Mesenchymal stem cell (in vitro differentiated cells and primary cell): ENCODE measurements around the gene PLA2G2F.
A peak's percentile ranks its signal among the peaks of the same experiment; 100 is the strongest.

Experiments used
- DNase-seq: peaks from one replicate; pipeline ENCODE4 v3.0.0-alpha.2; 2013
- H2AFZ ChIP-seq: one replicate; pipeline ENCODE4 v1.6.1; 2013; ENCODE audit warnings: low read depth, mild to moderate bottlenecking, control low read depth, inconsistent platforms, low read length, moderate library complexity
- H2AK5ac ChIP-seq: 2 replicates; pipeline ENCODE4 v1.6.1; 2013; ENCODE audit warnings: low read length, moderate library complexity, mild to moderate bottlenecking, inconsistent platforms; ENCODE audit not compliant: severe bottlenecking
- H2BK120ac ChIP-seq: one replicate; pipeline ENCODE4 v1.6.1; 2013; ENCODE audit warnings: low read depth, mild to moderate bottlenecking, inconsistent platforms, low read length, moderate library complexity
- H2BK12ac ChIP-seq, 2 experiments: one replicate each; pipeline ENCODE4 v1.6.1; 2013; ENCODE audit warnings: inconsistent platforms in 2 of 2, low read length in 2 of 2, mild to moderate bottlenecking in 2 of 2, moderate library complexity in 2 of 2, control low read depth in 1 of 2
- H2BK15ac ChIP-seq: one replicate; pipeline ENCODE4 v1.6.1; 2013; ENCODE audit warnings: mild to moderate bottlenecking, low read depth, inconsistent platforms; ENCODE audit not compliant: poor library complexity, severe bottlenecking
- H2BK5ac ChIP-seq: 2 replicates; pipeline ENCODE4 v1.6.1; 2013; ENCODE audit warnings: low read depth, mild to moderate bottlenecking, low read length, control low read depth, inconsistent platforms; ENCODE audit not compliant: poor library complexity, severe bottlenecking
- H3K14ac ChIP-seq, 2 experiments: one replicate each; pipeline ENCODE4 v1.6.1; 2013; ENCODE audit warnings: inconsistent platforms in 2 of 2, low read length in 2 of 2, control low read depth in 1 of 2, mild to moderate bottlenecking in 1 of 2, moderate library complexity in 1 of 2
- H3K18ac ChIP-seq, 2 experiments: one replicate each; pipeline ENCODE4 v1.6.1; 2013; ENCODE audit warnings: inconsistent platforms in 2 of 2, low read length in 2 of 2, control low read depth in 1 of 2, low read depth in 1 of 2, mild to moderate bottlenecking in 1 of 2
- H3K23ac ChIP-seq, 2 experiments: one replicate each; pipeline ENCODE4 v1.6.1; 2013; ENCODE audit warnings: inconsistent platforms in 2 of 2, low read length in 2 of 2, mild to moderate bottlenecking in 2 of 2, moderate library complexity in 2 of 2, control low read depth in 1 of 2
- H3K27ac ChIP-seq: 2 replicates; pipeline ENCODE4 v1.5.1; 2013; ENCODE audit warnings: mild to moderate bottlenecking, moderate library complexity, low read length, control low read depth, inconsistent platforms; ENCODE audit not compliant: poor library complexity, severe bottlenecking
- H3K27me3 ChIP-seq, 2 experiments: 2 replicates each; pipeline versions ENCODE4 v1.6.1 to v1.7.0; 2013; ENCODE audit warnings: low read length in 2 of 2, mild to moderate bottlenecking in 2 of 2, moderate library complexity in 2 of 2, control low read depth in 1 of 2, inconsistent platforms in 1 of 2; ENCODE audit not compliant: control insufficient read depth in 1 of 2, insufficient read depth in 1 of 2
- H3K36me3 ChIP-seq, 2 experiments: 2 replicates each; pipeline versions ENCODE4 v1.6.1 to v1.7.0; 2013; ENCODE audit warnings: low read length in 2 of 2, control low read depth in 1 of 2, inconsistent platforms in 1 of 2, low read depth in 1 of 2, mild to moderate bottlenecking in 1 of 2; ENCODE audit not compliant: insufficient read depth in 2 of 2, control insufficient read depth in 1 of 2
- H3K4ac ChIP-seq, 2 experiments: one replicate each; pipeline ENCODE4 v1.6.1; 2013; ENCODE audit warnings: inconsistent platforms in 2 of 2, low read length in 2 of 2, mild to moderate bottlenecking in 2 of 2, moderate library complexity in 2 of 2, control low read depth in 1 of 2, low read depth in 1 of 2
- H3K4me1 ChIP-seq: 2 replicates; pipeline ENCODE4 v1.6.1; 2013; ENCODE audit warnings: low read depth, low read length, control low read depth; ENCODE audit not compliant: control insufficient read depth, insufficient read depth
- H3K4me2 ChIP-seq: 2 replicates; pipeline ENCODE4 v1.6.1; 2013; ENCODE audit warnings: low read length, mild to moderate bottlenecking, inconsistent platforms; ENCODE audit not compliant: poor library complexity, severe bottlenecking
- H3K4me3 ChIP-seq, 2 experiments: 2 replicates each; pipeline versions ENCODE4 v1.5.1 to v1.7.0; 2013; ENCODE audit warnings: low read length in 2 of 2, mild to moderate bottlenecking in 2 of 2, control low read depth in 1 of 2, low read depth in 1 of 2; ENCODE audit not compliant: insufficient read depth in 1 of 2
- H3K79me1 ChIP-seq: replicated peaks from 2 replicates; pipeline ENCODE4 v1.6.1; 2013; ENCODE audit warnings: mild to moderate bottlenecking, control low read depth, low read length, inconsistent platforms; ENCODE audit not compliant: poor library complexity, severe bottlenecking
- H3K9ac ChIP-seq: 2 replicates; pipeline ENCODE4 v1.7.0; 2013; ENCODE audit warnings: mild to moderate bottlenecking, low read length, moderate library complexity
- H3K9me3 ChIP-seq: 2 replicates; pipeline ENCODE4 v1.7.0; 2013; ENCODE audit warnings: mild to moderate bottlenecking, low read length; ENCODE audit not compliant: control insufficient read depth
- H4K8ac ChIP-seq: one replicate; pipeline ENCODE4 v1.6.1; 2013; ENCODE audit warnings: inconsistent platforms, mild to moderate bottlenecking, low read length, moderate library complexity
- H4K91ac ChIP-seq: one replicate; pipeline ENCODE4 v1.6.1; 2013; ENCODE audit warnings: mild to moderate bottlenecking, low read length, inconsistent platforms
- WGBS: methylation state at CpG from one replicate; pipeline ENCODE4 v1.1.7; 2013; ENCODE audit warnings: mixed read lengths; 5-methylcytosine and 5-hydroxymethylcytosine counted together

PLA2G2F gene

DNA sequence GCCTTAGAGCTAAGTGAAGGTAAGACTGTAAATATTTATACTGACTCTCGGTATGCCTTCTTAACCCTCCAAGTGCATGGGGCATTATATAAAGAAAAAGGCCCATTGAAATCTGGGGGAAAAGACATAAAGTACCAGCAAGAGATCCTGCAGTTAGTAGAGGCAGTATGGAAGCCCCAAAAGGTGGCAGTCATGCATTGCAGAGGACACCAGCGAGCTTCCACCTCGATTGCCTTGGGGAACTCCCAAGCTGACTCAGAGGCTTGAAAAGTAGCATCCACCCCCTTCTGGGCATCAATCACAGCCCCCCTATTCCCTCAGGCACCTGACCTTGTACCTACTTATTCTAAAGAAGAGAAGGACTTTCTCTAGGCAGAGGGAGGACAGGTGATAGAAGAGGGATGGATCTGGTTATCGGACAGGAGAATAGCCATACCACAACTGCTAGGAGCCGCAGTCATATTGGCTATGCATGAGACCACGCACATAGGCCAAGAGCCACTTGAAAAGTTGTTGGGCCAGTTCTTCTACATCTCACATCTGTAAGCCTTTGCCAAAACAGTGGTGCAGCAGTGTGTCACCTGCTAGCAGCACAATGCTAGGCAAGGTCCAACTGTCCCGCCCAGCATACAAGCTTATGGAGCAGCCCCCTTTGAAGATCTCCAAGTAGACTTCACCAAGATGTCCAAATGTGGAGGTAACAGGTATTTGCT lies 19.4 kb downstream of the PLA2G2F start:
- 85% methylated on average over 6 of the region's 7 CpGs for WGBS
- Histone ChIP-seq H2BK12ac (no peak overlapping the region), H2BK15ac (no peak overlapping the region), H2AFZ (no peak overlapping the region), H4K8ac (no peak overlapping the region), H2AK5ac (no peak overlapping the region), H3K18ac (no peak overlapping the region), H3K27me3 (peaks cover 0 to 4% of the 10 kb centered on the region in 2 experiments), H3K79me1 (no peaks in the 10 kb centered on the region), H3K36me3 (no peaks in the 10 kb centered on the region), H3K9me3 (peaks cover 42% of the 10 kb centered on the region), H3K4ac (no peak overlapping the region), H3K9ac (no peak overlapping the region), H4K91ac (no peak overlapping the region), H3K4me1 (no peaks in the 10 kb centered on the region), H3K27ac (no peak overlapping the region), H3K4me3 (no peak overlapping the region), H3K23ac (no peak overlapping the region), H3K14ac (no peak overlapping the region), H3K4me2 (no peak overlapping the region), H2BK120ac (no peak overlapping the region), H2BK5ac (no peak overlapping the region)
- no peak for DNase-seq

DNA sequence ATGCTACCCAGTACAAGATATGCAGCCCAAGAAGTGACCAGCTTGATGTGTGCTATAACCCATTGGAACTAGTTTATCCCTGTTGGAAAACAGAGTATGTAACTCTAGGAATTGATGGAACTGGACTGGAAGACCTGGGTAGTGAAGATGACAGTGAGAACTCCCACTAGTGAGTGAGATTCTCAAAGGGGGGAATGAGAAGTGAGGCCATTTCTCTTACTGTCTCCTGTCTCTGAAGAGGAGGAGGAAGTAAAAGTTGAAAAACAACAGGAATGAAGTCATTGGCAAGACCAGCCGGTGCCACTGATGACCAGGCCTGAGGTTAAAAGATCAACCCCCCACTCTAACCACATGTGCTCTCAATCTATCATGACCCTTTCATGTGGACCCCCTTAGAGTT lies 20.9 kb downstream of the PLA2G2F start:
- Histone ChIP-seq H2BK120ac (no peak overlapping the region), H4K91ac (no peak overlapping the region), H3K27ac (no peak overlapping the region), H2BK5ac (no peak overlapping the region), H3K4me2 (no peak overlapping the region), H3K27me3 (peaks cover 2 to 15% of the 10 kb centered on the region in 2 experiments), H3K9me3 (peaks cover 42% of the 10 kb centered on the region), H4K8ac (no peak overlapping the region), H3K14ac (no peak overlapping the region), H3K79me1 (no peaks in the 10 kb centered on the region), H3K4ac (no peak overlapping the region), H2BK15ac (no peak overlapping the region), H3K4me1 (no peaks in the 10 kb centered on the region), H2BK12ac (no peak overlapping the region), H3K18ac (no peak overlapping the region), H3K9ac (no peak overlapping the region), H3K36me3 (no peaks in the 10 kb centered on the region), H2AFZ (no peak overlapping the region), H2AK5ac (no peak overlapping the region), H3K4me3 (no peak overlapping the region), H3K23ac (no peak overlapping the region)
- WGBS = 83% methylated on average over 1 of the region's 1 CpG
- DNase-seq = peak; percentile 3

DNA sequence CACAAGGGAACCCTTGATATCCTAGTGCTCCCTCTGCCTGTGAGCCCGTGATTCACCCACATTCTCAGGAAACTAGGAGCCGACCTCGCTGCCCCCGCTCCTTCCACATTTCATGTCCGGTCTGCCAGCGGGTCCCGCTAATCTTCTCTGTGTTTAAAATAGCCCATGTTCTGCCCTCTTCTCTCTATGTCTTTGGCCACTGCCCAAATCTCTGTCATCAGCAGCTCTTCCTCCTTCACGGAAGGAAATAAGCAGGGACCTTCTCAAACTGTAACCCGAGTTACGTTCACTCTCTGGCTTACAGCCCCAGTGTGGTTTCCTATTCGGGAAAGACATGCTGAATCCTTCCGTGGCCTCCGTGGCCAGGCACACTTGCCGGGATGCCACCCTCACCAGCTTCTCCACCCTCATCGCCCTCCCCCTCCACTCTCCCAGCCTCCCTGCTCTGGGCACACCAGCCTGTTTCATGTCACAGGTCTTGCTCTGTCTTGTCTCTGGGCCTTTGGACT lies 25.6 kb downstream of the PLA2G2F start:
- no peak overlapping the region for H2BK15ac ChIP-seq
- 85% methylated on average over 15 of the region's 15 CpGs for WGBS

DNA sequence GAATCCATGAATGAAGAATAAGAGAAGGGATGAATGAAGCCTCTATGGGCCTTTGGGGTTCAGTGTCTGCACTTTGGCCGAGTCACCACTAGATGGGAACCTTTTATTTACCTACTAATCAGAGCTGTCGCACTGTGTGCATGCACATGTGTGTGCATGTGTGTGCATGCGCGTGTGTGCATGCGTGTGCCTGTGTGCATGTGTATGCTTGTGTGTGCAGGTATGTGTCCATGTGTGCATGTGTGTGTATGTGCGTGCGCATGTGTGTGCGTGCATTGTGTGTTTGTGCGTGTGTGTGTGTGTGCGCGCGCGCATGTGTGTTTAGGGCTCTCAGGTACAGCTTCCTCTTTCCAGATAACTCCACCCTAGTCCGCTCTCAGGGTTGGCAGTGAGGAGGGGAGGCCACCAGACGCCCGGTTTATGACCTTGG lies 26.4 kb downstream of the PLA2G2F start:
- peak; percentile 3 for DNase-seq
- H3K4ac ChIP-seq = no peak overlapping the region
- H2AK5ac ChIP-seq = no peak overlapping the region
- H3K79me1 ChIP-seq = no peaks in the 10 kb centered on the region
- no peaks in the 10 kb centered on the region for H3K36me3 ChIP-seq
- no peak overlapping the region for H3K27ac ChIP-seq
- peaks cover 6 to 63% of the 10 kb centered on the region in 2 experiments for H3K27me3 ChIP-seq
- H3K18ac ChIP-seq = no peak overlapping the region
- peaks cover 2% of the 10 kb centered on the region for H3K4me1 ChIP-seq
- H3K4me3 ChIP-seq = no peak overlapping the region
- H2BK12ac ChIP-seq = no peak overlapping the region
- H3K9ac ChIP-seq = no peak overlapping the region
- no peak overlapping the region for H2BK120ac ChIP-seq
- peak overlapping the region in 1 of 2 experiments; percentile 85 for H3K14ac ChIP-seq
- H2AFZ ChIP-seq = no peak overlapping the region
- no peak overlapping the region for H3K4me2 ChIP-seq
- H4K8ac ChIP-seq = no peak overlapping the region
- H2BK15ac ChIP-seq = no peak overlapping the region
- no peak overlapping the region for H2BK5ac ChIP-seq
- no peak overlapping the region for H4K91ac ChIP-seq
- no peak overlapping the region for H3K23ac ChIP-seq
- WGBS = 92% methylated on average over 11 of the region's 16 CpGs
- peaks cover 15% of the 10 kb centered on the region for H3K9me3 ChIP-seq

More for the DNA sequence above, 25.6 kb downstream of the PLA2G2F start:
- H2AK5ac ChIP-seq = no peak overlapping the region
- H3K9ac ChIP-seq = no peak overlapping the region
- peak overlapping the region; percentile 32 for H4K8ac ChIP-seq
- no peaks in the 10 kb centered on the region for H3K36me3 ChIP-seq
- no peak overlapping the region for H2BK12ac ChIP-seq
- no peak overlapping the region for H4K91ac ChIP-seq
- no peak overlapping the region for H3K27ac ChIP-seq
- no peak for DNase-seq
- peaks cover 6 to 58% of the 10 kb centered on the region in 2 experiments for H3K27me3 ChIP-seq
- H3K23ac ChIP-seq = no peak overlapping the region
- no peak overlapping the region for H3K4ac ChIP-seq
- no peak overlapping the region for H3K4me3 ChIP-seq
- no peak overlapping the region for H3K14ac ChIP-seq
- no peak overlapping the region for H2BK120ac ChIP-seq
- no peak overlapping the region for H2AFZ ChIP-seq
- no peak overlapping the region for H3K18ac ChIP-seq
- no peaks in the 10 kb centered on the region for H3K79me1 ChIP-seq
- no peak overlapping the region for H3K4me2 ChIP-seq
- peaks cover 2% of the 10 kb centered on the region for H3K4me1 ChIP-seq
- H2BK5ac ChIP-seq = no peak overlapping the region
- H3K9me3 ChIP-seq = peaks cover 23% of the 10 kb centered on the region
